HepG2 (cell line): ENCODE measurements around the gene ZNF84. TPM values are rescaled to one million over a fixed set of nuclear protein-coding genes. Genes with fewer than 3 reads are reported as not detected.

ENCODE experiments used
- ARID2 ChIP-seq: sonication (generic); formaldehyde crosslinking; IDR thresholded peaks from 2 replicates; pipeline ENCODE4 v1.8.1; 2022; ENCODE audit warnings: mild to moderate bottlenecking, missing genetic modification reagents, borderline replicate concordance
- ELF3 ChIP-seq: IDR thresholded peaks from 2 replicates; pipeline ENCODE4 v1.6.1; 2016; ENCODE audit warnings: missing genetic modification reagents, missing compliant biosample characterization
- ESRRA ChIP-seq: sonication (generic); formaldehyde crosslinking; IDR thresholded peaks from 2 replicates; pipeline ENCODE4 v1.5.1; 2020; ENCODE audit warnings: mild to moderate bottlenecking, low read depth, missing genetic modification reagents
- HOXD1 ChIP-seq: sonication (generic); formaldehyde crosslinking; IDR thresholded peaks from 2 replicates; pipeline ENCODE4 v1.5.0; 2020; ENCODE audit warnings: missing genetic modification reagents
- IRF2 ChIP-seq: IDR thresholded peaks from 2 replicates; pipeline ENCODE4 v1.6.1; 2018; ENCODE audit warnings: missing genetic modification reagents, missing compliant biosample characterization
- MAFG ChIP-seq: sonication (generic); formaldehyde crosslinking; IDR thresholded peaks from 2 replicates; pipeline ENCODE4 v1.5.1; 2020; ENCODE audit warnings: mild to moderate bottlenecking, missing genetic modification reagents
- MIER2 ChIP-seq: IDR thresholded peaks from 2 replicates; pipeline ENCODE4 v1.6.1; 2016; ENCODE audit warnings: missing biosample characterization, missing genetic modification reagents
- NCOA5 ChIP-seq: sonication (generic); formaldehyde crosslinking; IDR thresholded peaks from 2 replicates; pipeline ENCODE4 v1.4.0; 2020; ENCODE audit warnings: missing genetic modification reagents
- NFKB2 ChIP-seq: sonication (generic); formaldehyde crosslinking; IDR thresholded peaks from 2 replicates; pipeline ENCODE4 v1.4.0; 2020; ENCODE audit warnings: missing genetic modification reagents, borderline replicate concordance
- NR1H2 ChIP-seq: sonication (generic); formaldehyde crosslinking; IDR thresholded peaks from 2 replicates; pipeline ENCODE4 v1.8.1; 2022; ENCODE audit warnings: low read depth, missing genetic modification reagents, borderline replicate concordance
- PTBP1 ChIP-seq: fragments of 200-400 bp; formaldehyde crosslinking; IDR thresholded peaks from 2 replicates; pipeline ENCODE4 v1.6.1; 2018; ENCODE audit warnings: low read length, low read depth; ENCODE audit not compliant: poor library complexity, severe bottlenecking
- SMARCC2 ChIP-seq: fragments of 450-650 bp; IDR thresholded peaks from 2 replicates; pipeline ENCODE4 v1.6.1; 2017; ENCODE audit warnings: antibody characterized with exemption, mild to moderate bottlenecking
- ZMYM3 ChIP-seq: sonication (generic); formaldehyde crosslinking; IDR thresholded peaks from 2 replicates; pipeline ENCODE4 v1.5.1; 2020; ENCODE audit warnings: mild to moderate bottlenecking, missing genetic modification reagents
- ZNF549 ChIP-seq: sonication (generic); formaldehyde crosslinking; IDR thresholded peaks from 2 replicates; pipeline ENCODE4 v1.5.0; 2020; ENCODE audit warnings: missing genetic modification reagents
- ZNF781 ChIP-seq: sonication (generic); formaldehyde crosslinking; IDR thresholded peaks from 2 replicates; pipeline ENCODE4 v1.5.1; 2020; ENCODE audit warnings: borderline replicate concordance, mild to moderate bottlenecking, missing genetic modification reagents; ENCODE audit errors: not compliant biosample characterization
- ZNF83 ChIP-seq: sonication (generic); formaldehyde crosslinking; IDR thresholded peaks from 2 replicates; pipeline ENCODE4 v1.4.0; 2020; ENCODE audit warnings: missing genetic modification reagents, mild to moderate bottlenecking, borderline replicate concordance
- polyA plus RNA-seq, 8 experiments: library from polyadenylated mRNA; depleted of rRNA in 3 of 8; stranded (reverse) in 7 of 8; unstranded in 1 of 8; fragments of >200 nt; fragmentation: Illumina TruSeq in 4 of 8; extraction: Trizol in 4 of 8; gene quantifications; 2 replicates each; pipeline versions ENCODE4 v1.2.1 to v1.2.3, GENCODE V29; 2011 to 2016; ENCODE audit warnings: low read depth in 4 of 8, missing spikeins in 1 of 8, mixed read lengths in 1 of 8; ENCODE audit not compliant: insufficient read depth in 1 of 8
- total RNA-seq, 5 experiments: library from RNA; depleted of rRNA; stranded (reverse); fragments of >200 nt; fragmentation: Illumina TruSeq; extraction: Trizol; gene quantifications; 2 replicates each; pipeline ENCODE4 v1.2.3, GENCODE V29; 2016; ENCODE audit warnings: low read depth in 1 of 5
- TF ChIP-seq, protein P1 (sequence below): sonication (generic); formaldehyde crosslinking; IDR thresholded peaks from 2 replicates; pipeline ENCODE4 v1.5.0; 2020; ENCODE audit warnings: mild to moderate bottlenecking, missing genetic modification reagents
- TF ChIP-seq, protein P2 (sequence below): sonication (generic); formaldehyde crosslinking; IDR thresholded peaks from 2 replicates; pipeline ENCODE4 v1.8.0; 2022; ENCODE audit warnings: low read depth, missing genetic modification reagents
- TF ChIP-seq, protein P3 (sequence below): sonication (generic); formaldehyde crosslinking; IDR thresholded peaks from 2 replicates; pipeline ENCODE4 v1.5.1; 2020; ENCODE audit warnings: missing genetic modification reagents, mild to moderate bottlenecking, borderline replicate concordance

The ZNF84 gene
- total and polyA plus RNA-seq, 2 of the 13 experiments (the other 11 are each of a cell fraction or from before 2014, with no cell fraction given), result 15.5 to 21.8 TPM

DNA sequence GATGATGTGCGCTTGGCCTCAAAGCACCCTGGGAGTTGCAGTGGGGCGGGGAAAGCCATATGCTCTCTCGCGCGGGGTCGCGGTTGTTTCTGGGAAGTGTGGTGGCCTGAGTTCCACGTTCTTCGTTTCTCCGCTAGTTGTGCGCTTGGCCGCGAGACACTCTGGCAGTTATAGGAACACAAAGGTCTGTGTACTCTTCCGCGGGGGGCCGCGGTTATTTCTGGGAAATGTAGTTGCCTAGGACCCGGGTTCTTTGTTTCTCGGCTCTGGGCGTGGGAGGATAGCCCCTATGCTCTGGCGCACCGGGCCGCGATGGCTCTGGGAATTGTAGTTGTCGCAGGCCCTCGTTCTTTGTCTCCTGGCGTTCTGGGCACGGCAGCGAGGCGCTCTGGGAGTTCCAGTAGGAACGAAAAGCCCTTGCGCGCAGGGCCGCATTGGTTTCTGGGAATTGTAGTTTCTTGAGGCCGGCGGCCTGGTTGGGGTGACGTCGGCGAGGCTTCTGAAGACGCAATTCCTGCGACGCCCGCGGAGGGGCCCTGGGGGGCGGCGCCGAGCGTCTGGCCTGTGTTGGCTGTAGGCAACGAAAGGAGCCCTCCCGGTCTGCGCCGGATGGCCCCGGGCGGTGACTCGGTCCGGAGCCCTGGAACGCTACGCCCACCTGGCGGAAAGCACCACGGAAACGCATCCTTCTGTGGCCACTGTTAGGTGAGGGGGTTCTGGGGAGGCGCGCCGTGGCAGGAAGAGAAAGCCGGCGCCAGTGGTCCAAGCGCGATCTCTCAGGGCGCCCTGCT lies 43.3 kb downstream of the ZNF84 start, which contains the start of gene ZNF140 (continued):
- TF ChIP-seq NR1H2 (CRISPR knock-in tag) (no peak), NFKB2 (no peak), NCOA5 (CRISPR knock-in tag) (0 out of 2 replicates have a peak, but pooled peaks have one; percentile 65), ESRRA (CRISPR knock-in tag) (no peak), MAFG (CRISPR knock-in tag) (no peak), SMARCC2 (no peak), ZNF781 (CRISPR knock-in tag) (no peak), ELF3 (peak; percentile 14), ZNF549 (CRISPR knock-in tag) (no peak), MIER2 (CRISPR knock-in tag) (no peak), IRF2 (peak; percentile 70), PTBP1 (no peak), ZNF83 (no peak), HOXD1 (CRISPR knock-in tag) (peak; percentile 70; the same call in 1 of the 2 replicates), ZMYM3 (CRISPR knock-in tag) (0 out of 2 replicates have a peak, but pooled peaks have one; percentile 9), ARID2 (CRISPR knock-in tag) (no peak)
- TF ChIP-seq, protein P1, sequence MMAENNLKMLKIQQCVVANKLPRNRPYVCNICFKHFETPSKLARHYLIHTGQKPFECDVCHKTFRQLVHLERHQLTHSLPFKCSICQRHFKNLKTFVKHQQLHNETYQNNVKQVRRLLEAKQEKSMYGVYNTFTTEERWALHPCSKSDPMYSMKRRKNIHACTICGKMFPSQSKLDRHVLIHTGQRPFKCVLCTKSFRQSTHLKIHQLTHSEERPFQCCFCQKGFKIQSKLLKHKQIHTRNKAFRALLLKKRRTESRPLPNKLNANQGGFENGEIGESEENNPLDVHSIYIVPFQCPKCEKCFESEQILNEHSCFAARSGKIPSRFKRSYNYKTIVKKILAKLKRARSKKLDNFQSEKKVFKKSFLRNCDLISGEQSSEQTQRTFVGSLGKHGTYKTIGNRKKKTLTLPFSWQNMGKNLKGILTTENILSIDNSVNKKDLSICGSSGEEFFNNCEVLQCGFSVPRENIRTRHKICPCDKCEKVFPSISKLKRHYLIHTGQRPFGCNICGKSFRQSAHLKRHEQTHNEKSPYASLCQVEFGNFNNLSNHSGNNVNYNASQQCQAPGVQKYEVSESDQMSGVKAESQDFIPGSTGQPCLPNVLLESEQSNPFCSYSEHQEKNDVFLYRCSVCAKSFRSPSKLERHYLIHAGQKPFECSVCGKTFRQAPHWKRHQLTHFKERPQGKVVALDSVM (CRISPR knock-in tag), result no peak
- TF ChIP-seq, protein P2, sequence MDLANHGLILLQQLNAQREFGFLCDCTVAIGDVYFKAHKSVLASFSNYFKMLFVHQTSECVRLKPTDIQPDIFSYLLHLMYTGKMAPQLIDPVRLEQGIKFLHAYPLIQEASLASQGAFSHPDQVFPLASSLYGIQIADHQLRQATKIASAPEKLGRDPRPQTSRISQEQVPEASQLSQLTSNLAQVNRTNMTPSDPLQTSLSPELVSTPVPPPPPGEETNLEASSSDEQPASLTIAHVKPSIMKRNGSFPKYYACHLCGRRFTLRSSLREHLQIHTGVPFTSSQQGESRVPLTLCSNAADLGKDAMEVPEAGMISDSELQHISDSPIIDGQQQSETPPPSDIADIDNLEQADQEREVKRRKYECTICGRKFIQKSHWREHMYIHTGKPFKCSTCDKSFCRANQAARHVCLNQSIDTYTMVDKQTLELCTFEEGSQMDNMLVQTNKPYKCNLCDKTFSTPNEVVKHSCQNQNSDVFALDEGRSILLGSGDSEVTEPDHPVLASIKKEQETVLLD (CRISPR knock-in tag), result peak; percentile 64; the same call in 1 of the 2 replicates
- TF ChIP-seq, protein P3, sequence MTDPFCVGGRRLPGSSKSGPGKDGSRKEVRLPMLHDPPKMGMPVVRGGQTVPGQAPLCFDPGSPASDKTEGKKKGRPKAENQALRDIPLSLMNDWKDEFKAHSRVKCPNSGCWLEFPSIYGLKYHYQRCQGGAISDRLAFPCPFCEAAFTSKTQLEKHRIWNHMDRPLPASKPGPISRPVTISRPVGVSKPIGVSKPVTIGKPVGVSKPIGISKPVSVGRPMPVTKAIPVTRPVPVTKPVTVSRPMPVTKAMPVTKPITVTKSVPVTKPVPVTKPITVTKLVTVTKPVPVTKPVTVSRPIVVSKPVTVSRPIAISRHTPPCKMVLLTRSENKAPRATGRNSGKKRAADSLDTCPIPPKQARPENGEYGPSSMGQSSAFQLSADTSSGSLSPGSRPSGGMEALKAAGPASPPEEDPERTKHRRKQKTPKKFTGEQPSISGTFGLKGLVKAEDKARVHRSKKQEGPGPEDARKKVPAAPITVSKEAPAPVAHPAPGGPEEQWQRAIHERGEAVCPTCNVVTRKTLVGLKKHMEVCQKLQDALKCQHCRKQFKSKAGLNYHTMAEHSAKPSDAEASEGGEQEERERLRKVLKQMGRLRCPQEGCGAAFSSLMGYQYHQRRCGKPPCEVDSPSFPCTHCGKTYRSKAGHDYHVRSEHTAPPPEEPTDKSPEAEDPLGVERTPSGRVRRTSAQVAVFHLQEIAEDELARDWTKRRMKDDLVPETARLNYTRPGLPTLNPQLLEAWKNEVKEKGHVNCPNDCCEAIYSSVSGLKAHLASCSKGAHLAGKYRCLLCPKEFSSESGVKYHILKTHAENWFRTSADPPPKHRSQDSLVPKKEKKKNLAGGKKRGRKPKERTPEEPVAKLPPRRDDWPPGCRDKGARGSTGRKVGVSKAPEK (CRISPR knock-in tag), result 0 out of 2 replicates have a peak, but pooled peaks have one; percentile 56
